Transverse colon (tissue), 3 donors: ENCODE results near the gene DROSHA.

Source experiments
- CTCF ChIP-seq, 5 experiments: fragments of 200-600 bp in 3 of 5; fragments of 450-650 bp in 2 of 5; sonication (generic) in 3 of 5; IDR thresholded peaks; 1 replicate in 2 of 5; 2 replicates in 3 of 5; pipeline ENCODE4 v1.5.1; 2016 to 2017; ENCODE audit warnings: antibody characterized with exemption in 5 of 5, inconsistent platforms in 3 of 5, mild to moderate bottlenecking in 2 of 5, moderate library complexity in 1 of 5
- POLR2A ChIP-seq: fragments of 450-650 bp; IDR thresholded peaks from one replicate; pipeline ENCODE4 v1.6.1; 2016; ENCODE audit warnings: antibody characterized with exemption, mild to moderate bottlenecking, moderate library complexity

GRCh38 chr5:31392061-31392460, 139.8 kb downstream of the DROSHA start:
- no peak for TF ChIP-seq POLR2A
- no peak for TF ChIP-seq CTCF (IDR thresholded peaks at IDR 0.05)
